GM21825 (cell line): Measurements from ENCODE around the gene MFN2.

Source experiments
- ATAC-seq: cut with Tn5 transposase; IDR thresholded peaks from one replicate; pipeline ENCODE4 v1.9.1; 2021; ENCODE audit warnings: mild to moderate bottlenecking, moderate library complexity; ENCODE audit not compliant: unreplicated experiment

MFN2 gene

DNA sequence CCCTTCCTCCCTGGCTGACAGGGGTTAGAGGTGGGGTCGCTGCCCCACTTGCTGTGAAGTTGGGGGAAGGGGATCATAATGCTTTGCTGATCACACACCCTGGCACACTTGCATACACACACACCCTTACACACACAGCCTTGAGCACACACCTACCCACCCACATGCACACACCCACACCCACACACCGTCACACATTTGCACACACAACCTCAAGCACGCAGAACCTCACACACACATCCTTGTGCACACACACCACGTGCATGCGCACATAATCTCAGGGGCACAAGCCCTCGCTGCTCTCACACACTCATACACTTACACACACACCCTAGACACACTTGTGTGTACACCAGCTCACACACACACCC, 66.5 kb downstream of the MFN2 start:
- ATAC-seq: peak; percentile 1

DNA sequence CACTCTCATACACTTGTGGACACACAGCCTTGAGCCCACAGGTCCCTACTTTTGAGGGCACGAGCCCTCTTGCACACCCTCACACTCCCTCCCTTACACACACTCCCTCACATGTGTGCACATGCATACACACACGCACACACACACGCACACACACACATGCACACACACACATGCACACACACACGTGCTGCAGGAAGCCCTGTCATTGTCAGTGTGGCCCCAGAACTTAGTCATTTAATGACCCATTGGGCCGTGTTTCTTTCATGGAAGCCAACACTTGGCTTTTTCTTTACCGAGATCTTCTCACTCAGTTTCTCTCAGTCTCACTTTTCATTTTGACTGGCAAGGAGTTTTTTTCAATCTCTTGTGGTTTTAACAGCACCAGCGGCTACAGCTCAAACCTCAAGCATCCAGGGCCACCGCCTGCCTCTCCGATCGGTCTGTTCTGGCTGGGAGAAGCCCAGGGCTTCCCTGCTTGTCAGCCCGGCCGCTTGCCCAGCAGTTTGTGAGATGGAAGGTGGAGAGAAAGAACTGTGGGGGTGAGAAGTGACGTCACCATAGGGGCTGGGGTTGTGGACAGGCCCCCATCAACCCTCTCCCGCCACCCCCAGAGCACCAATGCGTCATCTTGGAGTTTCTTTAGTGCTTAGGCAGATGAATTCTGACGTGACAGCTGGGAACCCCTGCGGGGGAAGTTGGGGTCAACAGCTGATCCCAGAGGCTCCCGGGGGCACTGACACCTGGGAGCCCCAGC, 67.1 kb downstream of the MFN2 start:
- ATAC-seq: peak; percentile 36

DNA sequence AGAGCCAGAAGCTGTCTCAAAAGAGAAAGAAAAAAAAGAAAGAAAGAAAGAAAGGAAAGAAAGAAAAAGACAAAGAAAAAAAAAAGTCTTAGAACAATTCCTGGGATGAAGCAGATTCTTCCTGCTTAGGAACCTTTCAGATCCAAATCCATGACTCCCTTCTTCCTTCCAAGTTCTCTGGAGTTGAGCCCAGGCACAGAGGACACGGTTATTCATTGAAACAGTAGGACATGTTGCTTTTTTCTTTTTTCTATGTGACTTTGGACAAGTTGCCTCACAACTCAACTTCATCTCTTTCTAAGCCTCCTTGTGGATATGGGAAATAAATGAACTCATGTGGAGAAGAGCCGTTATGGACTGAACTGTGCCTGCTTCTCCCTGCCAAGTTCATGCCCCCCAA, 68.1 kb downstream of the MFN2 start:
- no peak for ATAC-seq

DNA sequence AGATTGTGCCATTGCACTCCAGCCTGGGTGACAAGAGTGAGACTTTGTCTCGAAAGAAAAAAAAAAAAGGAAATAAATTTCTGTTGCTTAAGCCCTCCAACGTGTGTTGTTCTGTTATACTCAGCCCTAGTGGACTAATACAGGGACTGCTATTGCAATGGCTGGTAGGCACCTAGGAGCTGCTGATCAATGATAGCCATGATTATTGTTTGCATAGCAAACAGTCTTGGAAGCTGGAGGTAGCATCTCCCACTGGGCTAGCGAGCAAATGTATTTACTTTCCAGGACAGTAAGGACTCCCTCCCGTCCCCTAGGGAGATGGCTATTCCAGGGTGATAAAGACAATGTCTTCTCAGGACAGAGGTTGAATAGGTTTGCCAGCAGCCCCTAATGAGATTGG, 69.4 kb downstream of the MFN2 start:
- ATAC-seq: no peak

DNA sequence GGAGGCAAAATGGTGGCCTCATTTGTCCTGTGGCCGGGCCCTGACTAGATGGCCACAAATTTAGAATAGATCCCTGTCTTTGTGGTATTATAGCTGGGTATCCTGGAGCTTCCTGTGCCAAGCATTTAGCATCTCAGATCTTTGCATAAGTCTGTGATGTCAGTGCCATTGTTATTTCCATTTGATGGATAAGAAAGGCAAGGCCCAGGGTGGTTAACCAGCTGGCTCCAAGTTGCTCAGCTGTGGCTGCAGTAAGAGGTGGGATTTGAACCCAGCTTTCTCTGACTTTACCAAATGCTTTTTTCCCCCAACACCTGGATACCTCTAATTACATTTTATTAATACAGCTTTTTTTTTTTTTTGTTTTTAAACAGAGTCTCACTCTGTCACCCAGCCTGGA, 71.1 kb downstream of the MFN2 start:
- ATAC-seq: no peak

DNA sequence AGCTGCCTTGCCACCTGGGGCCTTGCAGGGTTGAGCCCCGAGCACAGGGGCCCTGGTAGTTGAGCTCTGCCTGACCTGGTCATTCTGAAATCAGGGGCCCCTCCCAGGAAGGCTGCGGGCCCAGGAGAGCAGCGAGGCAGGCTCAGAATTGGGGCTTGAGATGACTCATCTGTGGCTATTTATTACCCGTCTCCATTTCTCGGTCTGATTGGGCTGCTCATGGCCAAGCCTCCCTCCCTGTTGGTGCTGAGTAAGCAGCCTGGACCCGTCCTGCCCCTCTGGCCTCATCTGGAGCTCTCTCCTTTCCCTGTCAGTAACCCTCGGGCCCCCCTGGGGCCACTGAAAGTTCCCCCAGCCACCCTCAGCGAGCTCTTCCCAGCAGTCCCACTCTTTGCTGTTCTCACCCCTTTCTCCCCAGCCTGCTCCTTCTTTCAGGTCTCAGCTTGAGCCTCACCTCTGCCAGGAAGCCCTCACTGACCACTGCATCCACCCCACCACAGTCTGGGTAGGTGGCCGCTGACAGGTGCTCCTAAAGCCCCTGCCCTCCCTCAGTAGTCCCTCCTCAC, 71.8 kb downstream of the MFN2 start:
- ATAC-seq: peak; percentile 68

DNA sequence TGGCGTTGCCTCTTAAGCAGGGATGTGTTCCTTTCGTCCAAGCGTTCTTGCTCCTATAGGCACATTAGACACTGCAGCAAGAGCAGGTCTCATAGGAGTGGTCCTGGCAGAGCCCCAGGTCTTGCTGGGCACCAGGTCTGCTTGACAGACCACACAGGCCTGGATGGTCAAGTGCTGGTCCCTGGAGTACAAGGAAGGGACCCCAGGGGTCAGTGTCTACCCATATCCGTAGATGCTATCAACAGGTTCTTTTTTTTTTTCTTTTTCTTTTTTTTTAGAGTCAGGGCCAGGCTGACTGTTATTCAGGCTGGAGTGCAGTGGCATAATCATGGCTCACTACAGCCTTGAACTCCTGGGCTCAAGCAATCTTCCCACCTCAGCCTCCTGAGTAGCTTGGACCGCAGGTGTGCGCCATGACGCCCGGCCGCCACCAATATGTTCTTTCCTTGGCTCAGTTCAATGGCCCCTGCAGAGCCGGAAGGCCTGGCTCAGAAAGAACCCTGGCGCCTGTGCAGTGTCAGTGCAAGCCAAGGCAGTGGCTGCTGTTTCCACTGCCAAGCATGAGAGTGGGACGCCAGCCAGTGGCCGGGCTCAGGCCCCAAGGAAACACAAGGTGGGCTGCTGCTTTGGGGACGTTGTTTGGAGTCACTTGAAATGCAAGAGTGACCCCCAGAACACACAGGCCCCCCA, 72.9 kb downstream of the MFN2 start:
- no peak for ATAC-seq

DNA sequence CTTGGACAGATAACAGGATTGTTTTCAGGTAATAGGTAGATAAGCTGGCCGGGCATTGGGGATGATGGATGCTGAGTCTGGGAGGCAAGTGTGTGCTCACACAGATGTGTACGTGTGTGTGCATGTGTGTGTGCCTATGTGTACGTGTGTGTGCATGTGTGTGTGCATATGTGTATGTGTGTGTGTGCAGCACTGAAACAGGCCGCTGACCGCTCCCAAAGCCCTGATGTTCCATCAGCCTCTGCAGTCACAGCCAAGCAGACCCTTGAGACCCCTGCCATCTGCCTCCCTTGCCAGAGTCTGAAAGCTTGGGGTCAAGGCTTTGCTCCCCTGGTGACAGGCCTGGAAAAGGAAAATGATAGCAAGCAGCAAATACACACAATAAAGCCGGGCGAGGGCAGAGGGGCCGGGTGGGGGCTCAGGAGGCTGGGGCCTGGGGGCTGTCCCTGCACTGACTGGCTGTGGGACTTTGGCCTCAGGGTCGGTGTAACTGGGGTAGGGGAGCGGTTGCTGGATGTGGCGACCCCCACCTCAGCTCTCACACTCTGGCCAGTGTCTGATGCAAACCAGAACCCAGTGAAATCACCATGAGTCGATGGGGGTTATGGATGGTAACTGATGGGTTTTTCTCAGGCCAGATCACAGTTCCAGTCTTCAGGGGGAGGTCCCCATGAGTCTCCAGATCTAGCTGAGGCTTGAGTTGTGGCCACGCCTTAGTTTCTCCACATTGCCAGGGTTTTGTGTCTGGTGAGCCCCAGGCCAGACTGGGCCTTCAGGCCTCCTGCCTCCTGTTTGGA, 73.7 kb downstream of the MFN2 start:
- no peak for ATAC-seq

DNA sequence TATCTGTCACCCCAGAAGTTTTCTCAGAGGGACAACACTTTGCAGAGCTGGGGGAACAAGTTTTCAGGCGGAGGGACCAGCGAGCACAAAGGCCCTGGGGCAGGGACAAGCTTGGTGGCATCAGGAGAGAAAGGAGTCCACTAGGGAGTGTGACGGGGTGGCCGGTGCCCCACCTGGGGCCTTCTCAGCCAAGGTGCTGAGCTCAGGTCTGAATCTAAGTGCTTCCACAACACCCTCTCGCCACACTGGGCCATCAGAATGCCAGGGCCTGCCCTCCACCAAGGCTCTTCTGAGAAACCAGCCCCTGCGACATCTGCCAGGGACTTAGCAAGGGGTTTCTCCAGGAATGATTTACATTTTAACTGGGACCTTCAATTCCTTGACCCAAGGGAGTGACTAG, 75.0 kb downstream of the MFN2 start:
- no peak for ATAC-seq

DNA sequence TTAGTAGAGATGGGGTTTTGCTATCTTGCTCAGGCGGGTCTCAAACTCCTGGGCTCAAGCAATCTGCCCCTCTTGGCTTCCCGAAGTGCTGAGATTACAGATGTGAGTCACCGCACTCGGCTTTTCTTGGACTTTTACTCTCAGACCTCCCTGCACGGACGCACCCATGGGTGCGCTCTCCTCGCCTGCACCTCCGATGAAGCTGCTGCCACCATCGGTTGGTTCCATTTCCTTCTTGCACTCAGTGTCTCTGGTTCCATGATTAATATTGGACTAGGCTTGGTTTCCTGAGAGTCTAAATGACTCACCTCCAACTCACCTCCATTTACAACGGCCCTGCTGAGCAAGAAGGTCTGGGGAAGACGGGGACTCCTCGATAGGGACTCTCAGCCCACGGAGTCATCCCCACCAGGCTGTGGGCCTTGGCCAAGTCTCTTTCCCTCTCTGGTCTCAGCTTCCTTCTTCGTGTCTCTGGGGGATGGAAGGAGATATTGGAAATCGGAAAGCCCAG, 76.1 kb downstream of the MFN2 start:
- ATAC-seq: no peak

DNA sequence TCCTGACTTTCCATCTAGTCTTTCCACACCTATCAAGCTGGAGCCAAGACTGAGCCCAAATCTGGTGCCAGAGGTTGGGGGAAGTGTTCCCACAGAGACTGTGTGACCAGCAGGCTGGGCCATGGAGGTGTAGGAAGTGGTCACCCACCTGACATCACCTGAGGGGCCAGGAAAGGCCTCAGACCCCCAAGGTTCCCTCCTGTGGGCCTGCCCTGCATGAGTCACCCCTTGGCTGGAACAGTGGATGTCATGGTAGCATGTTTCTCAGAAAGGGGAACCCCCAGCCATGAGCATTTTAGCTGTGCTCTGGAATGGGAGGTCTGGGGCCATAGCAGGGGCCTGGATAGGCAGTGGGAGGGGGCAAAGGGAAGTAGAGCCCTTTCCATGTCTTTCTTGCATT, 77.1 kb downstream of the MFN2 start:
- ATAC-seq: no peak

DNA sequence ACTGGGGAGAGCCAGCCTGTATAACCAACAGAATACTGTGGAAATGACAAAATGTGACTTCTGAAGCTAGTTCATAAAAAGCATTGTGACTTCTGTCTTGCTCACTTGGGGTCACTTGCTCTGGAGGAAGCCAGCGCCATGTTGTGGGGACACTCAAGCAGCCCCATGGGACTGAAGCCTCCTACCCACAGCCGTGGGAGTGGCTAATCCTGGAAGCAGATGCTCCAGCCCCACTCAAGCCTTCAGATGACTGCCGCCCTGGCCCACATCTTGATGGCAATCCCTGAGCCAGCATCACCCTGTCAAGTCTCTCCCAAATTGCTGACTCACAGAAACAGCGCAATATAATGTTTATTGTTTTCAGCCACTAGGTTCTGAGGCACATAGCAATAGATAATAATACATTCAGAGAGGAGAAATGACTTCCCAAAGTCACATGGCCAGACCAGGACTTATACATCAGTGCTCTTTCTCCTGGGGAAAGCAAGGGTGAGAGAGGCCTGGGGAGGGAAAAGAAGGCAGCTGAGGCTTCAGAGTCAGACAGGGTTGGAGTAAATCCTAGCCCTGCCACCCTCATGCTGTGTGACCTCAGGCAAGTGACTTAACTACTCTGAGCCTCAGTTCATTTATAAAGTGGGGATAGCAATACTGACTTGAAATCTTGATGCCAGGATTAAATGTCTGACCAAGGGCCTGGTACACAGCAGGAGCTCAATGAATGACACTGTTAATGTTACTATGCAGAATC, 77.9 kb downstream of the MFN2 start:
- no peak for ATAC-seq

DNA sequence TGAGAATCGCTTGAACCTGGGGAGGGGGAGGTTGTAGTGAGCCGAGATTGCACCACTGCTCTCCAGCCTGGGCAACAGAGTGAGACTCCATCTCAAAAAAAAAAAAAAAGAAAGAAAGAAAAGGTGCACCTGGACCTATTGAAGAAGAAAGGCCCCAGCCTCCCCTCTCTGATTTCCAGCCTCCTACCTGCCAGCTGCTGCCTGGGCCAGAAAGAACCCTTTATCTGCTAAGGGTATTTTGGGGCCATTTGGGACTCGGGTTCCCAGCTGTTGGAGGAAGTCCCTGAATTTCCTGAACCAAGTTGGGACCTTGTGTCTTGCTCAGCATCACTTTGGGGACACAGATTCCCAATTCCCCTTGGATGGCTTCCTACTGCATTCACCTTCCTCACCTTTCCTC, 79.0 kb downstream of the MFN2 start:
- ATAC-seq: no peak

DNA sequence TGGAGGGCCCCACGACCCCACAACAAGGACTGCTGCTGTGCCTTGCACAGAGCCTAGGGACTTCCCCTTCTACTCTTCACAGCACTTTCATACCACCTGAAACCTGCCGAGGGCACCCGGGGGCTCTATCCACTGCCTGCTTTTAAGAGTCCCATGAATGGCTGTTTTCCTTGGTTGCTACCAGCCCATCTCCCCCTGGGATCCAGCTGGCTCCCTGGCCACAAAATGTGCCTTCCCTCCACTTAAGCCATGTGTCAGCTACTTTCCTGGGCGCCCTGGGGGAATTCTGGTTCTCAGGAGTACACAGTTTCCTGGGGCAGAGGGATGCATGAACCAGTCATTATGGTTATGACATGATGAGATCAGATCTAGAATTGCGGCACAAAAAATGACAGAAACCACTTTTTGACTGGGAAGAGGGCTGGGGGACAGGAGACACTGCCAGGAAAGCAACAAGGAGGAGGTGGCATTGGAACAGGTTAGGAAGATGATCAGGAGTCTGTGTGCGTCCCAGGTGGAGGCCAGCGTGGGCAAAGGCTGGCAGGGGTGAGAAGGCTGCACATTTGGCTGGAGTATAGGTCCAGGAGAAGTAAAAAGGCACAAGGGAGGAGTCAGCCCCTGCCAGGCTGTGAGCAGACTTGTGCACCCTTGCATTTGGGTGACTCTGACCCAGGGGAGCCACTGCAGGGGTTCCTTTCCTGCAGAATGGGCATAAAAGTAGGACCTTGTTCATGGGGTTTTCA, 79.6 kb downstream of the MFN2 start:
- ATAC-seq: peak; percentile 37

DNA sequence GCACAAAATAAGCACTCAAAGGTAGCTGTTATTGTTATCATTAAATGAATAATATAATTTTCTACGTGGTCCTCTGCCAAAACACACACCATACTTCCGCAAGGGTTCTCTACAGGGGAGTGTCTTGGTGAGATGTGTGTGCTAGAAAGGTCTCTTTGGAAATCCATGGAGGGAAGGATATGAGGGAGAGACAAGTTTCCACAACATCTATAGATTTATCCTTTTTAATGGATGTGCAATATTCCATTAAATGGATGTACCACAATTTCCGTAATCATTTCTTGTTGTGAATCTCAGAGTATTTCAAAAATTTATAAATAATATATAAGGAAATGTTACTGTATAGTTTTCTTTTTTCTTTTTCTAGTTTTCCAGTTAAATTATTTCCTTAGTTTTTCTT, 80.3 kb downstream of the MFN2 start:
- ATAC-seq: no peak
